LNCaP clone FGC (cell line): ENCODE results near the gene RDM1.

Experiments
- DNase-seq: peaks from one replicate; pipeline ENCODE4 v3.0.0-alpha.2; 2011; ENCODE audit warnings: low read depth
- H3K4me3 ChIP-seq: 2 replicates; pipeline ENCODE4 v1.5.1; 2011; ENCODE audit warnings: mild to moderate bottlenecking, low read depth, low read length, control low read depth
- TF ChIP-seq, protein P1 (sequence below): IDR thresholded peaks from 2 replicates; pipeline ENCODE4 v1.5.1; 2012; ENCODE audit warnings: mild to moderate bottlenecking; ENCODE audit not compliant: control insufficient read depth, insufficient read depth; ENCODE audit errors: extremely low read depth

Gene RDM1

DNA sequence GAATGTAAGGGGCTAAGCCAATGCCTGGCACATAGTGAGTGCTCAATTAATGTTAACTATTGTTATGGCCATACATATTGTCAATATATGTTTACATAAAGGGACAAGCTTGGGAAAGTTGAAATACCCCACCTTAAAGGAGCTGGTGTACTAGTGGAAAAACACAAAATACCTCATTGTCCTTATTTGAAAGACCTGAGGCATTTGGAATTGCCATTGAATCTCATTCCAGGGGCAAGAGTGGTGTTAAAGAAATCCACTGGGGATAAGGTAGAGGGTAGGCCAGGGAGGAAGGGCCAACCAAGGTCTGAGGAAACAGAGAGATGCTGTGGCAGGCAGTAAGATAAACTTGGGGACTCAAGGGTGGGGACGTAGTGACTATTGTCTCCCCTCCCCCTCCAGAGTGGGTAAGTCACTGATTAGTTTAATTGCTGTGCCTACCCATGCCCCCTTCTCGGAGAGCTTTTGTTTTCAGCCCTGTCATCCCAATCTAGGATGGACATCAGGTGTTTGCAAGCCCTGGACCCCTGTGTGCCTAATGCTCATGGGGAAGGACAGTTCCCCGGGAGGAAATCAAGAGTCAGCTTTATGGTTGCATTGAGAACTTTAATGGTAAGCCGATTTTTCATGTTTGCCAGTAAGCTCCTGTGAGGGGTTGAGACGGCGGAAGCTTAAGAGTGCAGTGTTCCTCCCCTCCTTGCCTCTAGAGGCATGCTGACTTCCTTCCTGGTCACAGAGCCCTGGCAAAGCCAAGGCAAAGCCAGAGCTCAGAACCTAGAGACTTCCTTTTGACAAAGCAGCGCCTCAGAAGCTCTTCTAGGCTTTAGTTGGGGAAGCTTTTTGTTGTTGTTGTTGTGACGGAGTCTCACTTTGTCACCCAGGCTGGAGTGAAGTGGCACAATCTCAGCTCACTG lies 59.4 kb downstream of the RDM1 start:
- H3K4me3 ChIP-seq, result no peak overlapping the region
- TF ChIP-seq, protein P1, sequence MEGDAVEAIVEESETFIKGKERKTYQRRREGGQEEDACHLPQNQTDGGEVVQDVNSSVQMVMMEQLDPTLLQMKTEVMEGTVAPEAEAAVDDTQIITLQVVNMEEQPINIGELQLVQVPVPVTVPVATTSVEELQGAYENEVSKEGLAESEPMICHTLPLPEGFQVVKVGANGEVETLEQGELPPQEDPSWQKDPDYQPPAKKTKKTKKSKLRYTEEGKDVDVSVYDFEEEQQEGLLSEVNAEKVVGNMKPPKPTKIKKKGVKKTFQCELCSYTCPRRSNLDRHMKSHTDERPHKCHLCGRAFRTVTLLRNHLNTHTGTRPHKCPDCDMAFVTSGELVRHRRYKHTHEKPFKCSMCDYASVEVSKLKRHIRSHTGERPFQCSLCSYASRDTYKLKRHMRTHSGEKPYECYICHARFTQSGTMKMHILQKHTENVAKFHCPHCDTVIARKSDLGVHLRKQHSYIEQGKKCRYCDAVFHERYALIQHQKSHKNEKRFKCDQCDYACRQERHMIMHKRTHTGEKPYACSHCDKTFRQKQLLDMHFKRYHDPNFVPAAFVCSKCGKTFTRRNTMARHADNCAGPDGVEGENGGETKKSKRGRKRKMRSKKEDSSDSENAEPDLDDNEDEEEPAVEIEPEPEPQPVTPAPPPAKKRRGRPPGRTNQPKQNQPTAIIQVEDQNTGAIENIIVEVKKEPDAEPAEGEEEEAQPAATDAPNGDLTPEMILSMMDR, result no peak
- no peak for DNase-seq

DNA sequence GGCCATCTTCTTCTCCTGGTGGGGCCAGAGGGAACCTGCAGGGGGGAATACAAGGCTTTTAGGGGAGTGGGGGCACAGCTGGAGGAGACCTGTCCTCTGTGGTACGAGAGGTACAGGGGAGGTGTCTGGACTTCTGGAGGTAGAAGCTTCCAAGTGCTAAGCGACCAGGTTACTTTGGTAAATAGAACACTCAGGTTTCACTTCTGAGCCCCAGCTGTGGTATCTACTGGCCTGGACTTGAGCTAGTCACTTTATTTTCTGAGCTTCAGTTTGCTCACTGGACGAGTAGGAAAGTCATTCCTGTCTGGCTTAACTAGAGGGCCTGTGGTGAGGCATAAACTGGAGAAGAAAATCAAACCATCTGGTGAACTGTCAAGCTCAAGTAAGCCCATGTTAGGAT lies 61.8 kb downstream of the RDM1 start, which contains the start of gene HEATR9:
Gene HEATR9, minus strand, starts transcription at position 155 of the 400 bp plus-strand sequence. Its CDS starts 149 bp downstream, at position 6.
- TF ChIP-seq, protein P1, result no peak
- no peak within 1 kb of the TSS for H3K4me3 ChIP-seq
- DNase-seq, result no peak
